Epidermal melanocyte (primary cell): ENCODE measurements around the gene PCP4L1.
"Not testable (repeated sequence)": the region's sequence is repeated elsewhere in the genome, so short reads cannot be mapped to it uniquely, and the experiment has no call there.

Experiments used
- DNase-seq: peaks from one replicate; pipeline ENCODE4 v3.0.0; 2011; ENCODE audit warnings: low spot score; ENCODE audit not compliant: insufficient read length

PCP4L1 gene

GRCh38 chr1:161314201-161314981 is 55.8 kb downstream of the PCP4L1 start, which contains the start of gene SDHC:
Gene SDHC, plus strand, starts transcription at chr1:161314381. Its CDS starts 25 bp downstream, at chr1:161314406.
- DNase-seq: peak; percentile 95

GRCh38 chr1:161315841-161316674 is 57.5 kb downstream of the PCP4L1 start:
- DNase-seq: not testable (repeated sequence)

- DNase-seq: no peak
Observed at GRCh38 chr1:161324020-161324419, 65.5 kb downstream of the PCP4L1 start.

GRCh38 chr1:161330346-161330745 is 71.8 kb downstream of the PCP4L1 start:
- DNase-seq: no peak

- no peak for DNase-seq
Observed at GRCh38 chr1:161333166-161333565, 74.6 kb downstream of the PCP4L1 start.
